GM04504 (cell line): ENCODE results near the gene PHC2.

Experiments used
- DNase-seq: peaks from one replicate; pipeline ENCODE4 v3.0.0-alpha.2; 2012; ENCODE audit warnings: low read depth

PHC2 gene

DNA sequence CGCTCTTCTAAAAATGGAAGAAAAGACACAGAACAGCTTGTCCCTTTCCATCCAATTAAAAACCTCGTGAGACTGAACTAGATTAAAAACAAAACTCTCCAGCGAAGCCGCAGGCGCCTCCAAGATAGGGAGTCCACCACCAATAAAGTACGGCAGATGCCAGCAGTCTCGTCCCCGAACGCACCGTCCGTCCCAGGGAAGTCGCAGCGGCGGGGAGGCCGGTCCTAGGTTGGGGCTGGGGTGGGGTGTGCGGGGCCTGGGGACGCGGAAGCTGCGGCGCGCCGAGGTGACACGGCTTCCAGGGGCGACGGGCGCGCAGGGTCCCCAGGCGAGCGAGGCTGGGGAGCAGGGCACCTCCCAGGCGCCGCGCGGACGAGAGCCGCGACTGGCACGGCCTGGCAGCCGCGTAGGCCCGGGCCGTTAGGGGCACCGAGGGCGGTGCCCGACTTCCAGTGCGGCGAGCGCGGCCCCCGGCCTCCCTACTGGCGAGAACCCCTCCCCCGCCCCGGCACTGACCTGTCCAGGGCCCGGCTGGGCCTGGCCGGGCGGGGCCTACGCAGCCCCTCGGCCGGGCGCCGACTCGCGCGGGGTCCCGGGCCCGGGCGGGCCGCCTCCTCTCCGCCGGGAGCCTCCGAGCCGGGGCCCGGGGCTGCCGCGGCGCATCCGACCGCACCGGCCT, 81.7 kb downstream of the PHC2 start:
- DNase-seq, result no peak

DNA sequence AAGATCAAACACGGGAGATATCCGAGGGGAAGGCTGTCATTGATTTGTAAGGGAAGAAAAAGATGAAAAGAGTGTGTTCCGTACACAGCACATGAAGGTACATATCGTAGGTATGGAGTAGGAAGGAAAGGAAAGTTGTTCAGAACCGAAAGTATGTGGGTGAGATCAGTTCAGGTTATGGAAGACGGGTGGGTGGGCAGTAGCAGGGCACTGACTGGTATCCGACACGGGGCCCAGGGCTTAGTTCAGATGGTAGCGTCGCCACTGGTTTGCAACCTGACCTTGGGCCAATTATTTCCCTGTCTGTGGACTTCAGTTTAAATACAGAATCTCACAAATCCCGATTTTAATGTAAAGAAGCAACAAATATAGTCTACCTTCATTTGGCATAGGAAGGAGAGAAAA, 82.2 kb downstream of the PHC2 start:
- no peak for DNase-seq

DNA sequence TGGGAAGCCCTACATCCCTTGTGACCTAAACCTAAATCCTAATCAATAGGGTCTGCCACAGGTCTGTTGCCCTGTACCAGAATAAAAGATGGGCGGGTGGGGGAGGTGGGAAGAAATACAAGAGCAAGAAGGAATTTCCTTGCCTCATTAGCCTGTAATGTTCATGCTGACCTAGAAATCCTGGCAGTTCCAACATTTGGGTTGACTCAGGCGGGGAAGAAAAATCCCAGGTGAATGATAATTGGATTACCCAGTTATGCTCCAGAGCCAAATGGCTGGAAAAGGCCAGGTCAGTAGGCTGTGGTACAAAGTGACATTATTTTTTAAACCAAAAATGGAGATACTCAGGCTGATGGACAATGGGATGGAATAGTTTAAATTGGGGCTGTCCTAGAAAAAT, 82.7 kb downstream of the PHC2 start:
- no peak for DNase-seq

GRCh38 chr1:33347650-33347992, 83.3 kb downstream of the PHC2 start:
- DNase-seq, result no peak

GRCh38 chr1:33346927-33347649, 83.8 kb downstream of the PHC2 start:
- peak; percentile 88 for DNase-seq

DNA sequence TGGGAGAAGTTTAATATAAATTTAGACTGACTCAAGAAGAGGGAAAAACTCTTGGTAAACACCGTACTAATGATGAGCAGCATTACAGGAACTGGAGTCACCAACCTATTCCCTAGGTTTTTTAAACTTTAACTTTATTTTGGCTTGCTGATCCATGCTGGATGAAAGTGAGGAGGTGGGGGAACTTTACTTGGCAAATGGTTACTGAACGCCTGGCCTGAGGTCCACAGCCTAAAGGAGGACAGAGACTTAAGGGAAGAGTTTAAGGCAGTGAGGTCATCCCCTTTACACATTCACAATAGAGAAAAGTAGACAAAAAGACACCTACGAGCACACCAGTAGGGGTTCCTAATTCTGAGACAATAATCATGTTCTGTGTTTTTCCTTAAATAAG, 84.4 kb downstream of the PHC2 start:
- DNase-seq, result no peak

- DNase-seq, result no peak
These were observed 85.9 kb downstream of the PHC2 start for GRCh38 chr1:33344896-33345560.

GRCh38 chr1:33343539-33343938, 87.4 kb downstream of the PHC2 start:
- no peak for DNase-seq

DNA sequence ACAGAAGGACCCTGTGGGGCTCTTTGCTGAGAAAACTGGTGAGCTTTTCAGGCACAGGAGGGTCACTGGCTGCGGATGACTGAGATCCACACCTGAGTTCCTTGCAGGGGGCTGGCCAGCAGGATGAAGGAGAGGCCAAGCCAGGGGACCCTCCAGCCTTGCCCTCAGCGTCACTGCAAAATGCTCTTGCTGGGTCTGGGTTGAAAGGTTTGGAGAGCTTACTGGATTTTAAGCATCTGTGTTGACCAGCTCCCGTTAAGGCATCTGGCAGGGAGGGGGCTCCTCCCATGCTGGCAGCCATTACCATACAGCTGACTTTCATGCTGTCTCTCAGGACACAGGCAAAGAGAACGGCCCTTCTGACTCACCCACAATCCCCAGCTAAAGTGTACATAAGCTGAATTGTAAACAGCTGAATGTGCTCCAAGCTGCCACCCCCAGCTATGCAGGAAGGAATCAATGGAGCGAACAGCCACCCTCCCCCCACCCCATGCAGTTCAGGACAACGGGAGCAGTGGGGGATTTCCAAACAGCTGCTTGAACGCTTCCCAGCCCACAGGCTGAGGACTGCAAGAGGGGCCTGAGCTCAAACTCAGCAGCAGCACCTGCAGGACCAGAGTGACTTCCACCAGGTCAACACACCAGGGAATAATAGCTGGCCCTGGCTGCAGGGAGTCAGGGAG, 88.7 kb downstream of the PHC2 start:
- peak; percentile 89 for DNase-seq

DNA sequence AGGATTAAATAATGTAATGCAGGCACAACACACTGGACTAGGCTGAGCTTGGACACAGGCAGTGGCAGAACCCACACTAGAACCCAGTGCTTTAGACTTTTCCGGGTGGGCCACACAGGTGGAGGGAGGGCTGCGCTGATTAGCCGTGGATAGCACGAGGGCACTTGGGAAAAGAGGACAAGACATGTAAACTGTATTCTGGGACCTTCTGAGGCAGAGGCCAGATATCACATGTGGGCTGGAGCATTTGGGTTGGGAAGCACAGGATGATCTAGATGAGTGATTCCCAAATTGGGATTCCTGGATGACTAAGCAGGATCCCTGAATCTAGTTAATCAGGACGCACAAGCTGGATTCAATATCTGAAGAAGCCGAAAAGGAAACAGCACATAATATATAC, 89.7 kb downstream of the PHC2 start:
- no peak for DNase-seq

- no peak for DNase-seq
These were observed 91.5 kb downstream of the PHC2 start for GRCh38 chr1:33339413-33339812.

- DNase-seq, result peak; percentile 77
These were observed 92.3 kb downstream of the PHC2 start for GRCh38 chr1:33338440-33339211.

GRCh38 chr1:33338048-33338439, 92.9 kb downstream of the PHC2 start:
- peak; percentile 55 for DNase-seq

GRCh38 chr1:33337441-33337840, 93.5 kb downstream of the PHC2 start:
- DNase-seq, result no peak

DNA sequence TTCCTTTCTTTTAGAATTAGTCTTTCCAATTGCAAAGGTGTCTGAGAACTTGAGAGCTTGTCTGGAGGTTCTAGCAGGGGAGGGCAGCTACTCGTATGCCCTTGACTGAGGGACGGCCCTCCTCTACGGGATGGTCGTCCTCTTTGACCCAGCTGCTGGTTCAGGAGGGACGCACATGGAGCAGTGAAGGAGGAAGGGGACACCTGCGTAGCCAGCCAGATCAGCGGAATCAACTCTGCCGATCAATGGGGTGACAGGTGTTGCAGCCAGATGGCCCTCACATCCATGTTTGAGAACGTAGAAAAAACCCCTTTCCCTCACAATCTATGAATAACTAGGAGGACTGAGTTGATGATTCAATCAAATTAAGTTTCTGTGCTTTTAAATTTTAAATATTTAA, 94.3 kb downstream of the PHC2 start:
- DNase-seq, result no peak

DNA sequence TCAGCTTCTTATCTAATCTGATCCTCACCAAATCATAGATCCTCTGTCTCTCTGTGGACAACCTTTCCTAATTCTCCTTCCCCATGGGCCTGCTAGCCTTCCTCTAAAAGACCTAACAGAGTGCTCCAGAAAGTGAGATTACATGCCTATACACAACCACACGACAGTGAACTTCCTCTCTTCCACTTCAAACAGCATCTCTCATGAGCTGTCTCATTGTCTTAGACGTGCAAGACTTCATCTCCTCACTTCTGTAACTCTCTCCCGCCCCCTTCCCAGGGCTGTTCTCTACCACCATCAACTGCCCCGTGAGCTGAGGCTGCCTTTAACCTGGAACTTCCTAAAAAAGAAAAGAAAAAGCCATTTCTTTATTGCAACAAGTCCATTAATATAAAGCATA, 95.9 kb downstream of the PHC2 start:
- DNase-seq, result no peak

DNA sequence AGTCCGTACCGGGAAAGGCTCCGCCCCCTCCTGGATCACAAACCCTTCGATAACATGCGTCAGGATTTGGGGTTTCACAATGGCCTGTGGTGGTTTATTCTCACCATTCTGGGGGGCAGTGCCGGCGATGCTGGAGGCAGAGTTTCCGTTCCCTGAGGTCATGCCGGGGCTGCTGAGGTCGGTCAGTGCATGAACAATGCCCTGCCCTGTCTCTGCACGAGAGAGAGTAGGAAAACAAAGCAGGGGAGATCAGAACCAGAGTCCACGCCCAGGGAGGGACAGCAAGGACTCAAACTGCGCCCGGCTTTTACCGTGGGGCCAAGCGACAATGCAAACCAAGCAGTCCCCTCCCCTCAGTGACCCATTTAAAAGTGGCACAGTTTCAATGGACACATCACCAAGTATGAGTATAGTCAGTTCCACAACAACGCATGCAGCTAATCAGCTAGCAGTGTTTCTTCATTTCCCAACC, 96.8 kb downstream of the PHC2 start:
- no peak for DNase-seq

DNA sequence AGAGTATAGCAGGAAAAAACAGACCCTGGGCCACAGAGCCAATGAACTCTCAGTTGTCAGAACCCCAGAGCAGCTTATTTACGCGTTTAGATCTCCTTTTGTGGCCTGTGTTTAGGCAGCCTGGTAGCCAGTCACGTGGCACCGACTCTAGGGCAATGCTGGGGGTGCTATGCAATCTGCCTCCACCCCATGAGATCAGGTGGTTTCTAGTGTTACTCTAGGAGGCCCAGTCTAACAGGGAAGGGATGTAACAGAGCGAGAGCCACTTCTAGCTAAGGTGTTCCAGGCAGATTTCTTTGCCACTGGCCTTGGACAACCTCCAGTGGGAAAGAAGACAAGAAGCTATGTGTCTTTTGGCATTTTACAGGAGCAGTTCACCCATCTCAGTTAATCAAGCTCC, 98.0 kb downstream of the PHC2 start:
- no peak for DNase-seq

GRCh38 chr1:33332357-33332789, 98.5 kb downstream of the PHC2 start:
- no peak for DNase-seq

DNA sequence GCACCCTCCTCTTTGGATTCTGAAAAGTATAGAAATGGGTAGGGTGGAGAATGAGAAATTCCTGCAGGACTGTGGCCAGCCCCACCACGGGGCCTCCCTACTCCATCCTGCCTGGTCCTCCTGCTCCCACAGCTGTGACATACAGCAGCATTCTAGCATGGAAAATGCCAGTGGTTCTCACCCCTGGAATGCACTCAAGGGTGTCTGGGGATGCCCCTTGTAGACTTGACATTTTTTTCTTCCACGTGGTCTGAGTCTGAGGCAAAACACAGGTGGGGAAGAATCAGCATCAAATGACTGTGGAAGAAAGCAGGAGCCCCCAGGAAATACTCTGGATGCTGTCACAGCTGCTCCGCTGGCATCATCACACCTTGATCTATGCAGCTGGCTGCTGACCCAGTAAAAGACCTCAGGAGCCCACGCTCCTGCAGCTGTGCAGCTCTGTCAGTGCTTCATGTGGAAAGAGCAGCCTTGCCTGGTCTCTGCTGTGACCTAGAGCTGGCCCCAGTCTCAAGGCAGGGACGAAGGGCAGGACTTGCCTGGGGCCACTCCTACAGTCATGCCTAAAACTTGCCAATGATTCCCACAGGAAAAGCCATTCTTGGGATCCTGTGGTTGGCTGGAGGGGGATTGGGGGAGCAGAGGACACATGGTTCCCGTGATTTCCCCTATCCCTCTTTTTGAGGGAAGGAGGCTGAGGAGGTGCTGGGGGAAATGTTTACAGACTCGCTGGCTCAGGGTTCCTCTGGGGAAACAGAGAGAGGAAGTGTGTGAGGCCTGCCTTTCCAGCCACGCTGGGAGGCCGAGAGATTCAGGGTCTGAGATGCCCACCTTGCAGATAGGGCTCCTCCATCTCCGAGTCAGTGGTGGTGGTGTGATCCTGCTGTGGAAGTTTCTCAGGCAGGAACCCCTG, 99.2 kb downstream of the PHC2 start:
- DNase-seq, result no peak

DNA sequence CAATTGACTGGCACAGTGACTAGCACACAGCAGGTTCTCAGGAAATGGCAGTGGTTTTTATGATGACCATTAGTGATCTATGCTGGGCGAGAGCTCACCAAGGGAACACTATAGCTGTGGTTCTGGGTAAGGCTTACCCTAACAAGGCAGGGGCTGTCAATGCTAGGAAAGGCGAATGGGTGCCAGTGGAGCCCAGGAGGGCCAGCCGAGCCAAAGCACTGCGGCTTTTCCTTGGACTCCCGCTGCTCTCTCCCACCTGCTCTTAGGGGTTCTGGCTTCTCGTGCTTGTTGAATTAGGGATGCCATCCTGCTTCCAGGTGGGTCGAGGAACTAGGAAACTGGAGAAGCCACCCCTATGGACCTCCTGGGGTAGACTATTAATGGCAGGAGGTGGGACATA, 100.0 kb downstream of the PHC2 start:
- no peak for DNase-seq
